ENCODE data around the gene KAT2B. TPM values are rescaled to one million over a fixed set of nuclear protein-coding genes. Genes with fewer than 3 reads are reported as not detected.
A peak's percentile ranks its signal among the peaks of the same experiment; 100 is the strongest.

The KAT2B gene
- total RNA-seq, 1 experiment from 2014 or later = 45.8 TPM

- Histone ChIP-seq H3K79me2 (ENCODE audit: low read length) (peaks cover 19% of the 10 kb centered on the region), H3K4me2 (ENCODE audit: low read depth, low read length, poor library complexity, severe bottlenecking) (no peak overlapping the region), H3K9me2 (replicated peaks; ENCODE audit: insufficient read depth, low read length) (no peaks in the 10 kb centered on the region), H3K27me3 (ENCODE audit: low read length) (no peaks in the 10 kb centered on the region), H3K4me1 (ENCODE audit: low read length) (peaks cover 30% of the 10 kb centered on the region), H3K27ac (ENCODE audit: low read length) (0 out of 2 replicates have a peak overlapping the region, but pooled peaks have one; percentile 6), H3K36me3 (ENCODE audit: insufficient read depth, low read length) (peaks cover 15% of the 10 kb centered on the region; the same call in 1 of the 2 replicates), H3K9me3 (ENCODE audit: low read length) (no peaks in the 10 kb centered on the region), H4K20me1 (ENCODE audit: insufficient read depth, low read depth, low read length) (no peaks in the 10 kb centered on the region), H3K9ac (ENCODE audit: low read length) (no peak overlapping the region), H3K4me3 (ENCODE audit: low read length) (no peak overlapping the region), H2AFZ (ENCODE audit: low read length) (no peak overlapping the region)
- no peak for DNase-seq
These were observed 59.9 kb downstream of the KAT2B start for GRCh38 chr3:20100151-20100550.

GRCh38 chr3:20101041-20101440 is 60.8 kb downstream of the KAT2B start:
- H4K20me1 ChIP-seq (ENCODE audit: insufficient read depth, low read depth, low read length) = no peaks in the 10 kb centered on the region
- no peak overlapping the region for H3K27ac ChIP-seq (ENCODE audit: low read length)
- H3K4me1 ChIP-seq (ENCODE audit: low read length) = peaks cover 37% of the 10 kb centered on the region
- no peaks in the 10 kb centered on the region for H3K9me3 ChIP-seq (ENCODE audit: low read length)
- no peaks in the 10 kb centered on the region for H3K27me3 ChIP-seq (ENCODE audit: low read length)
- H3K4me2 ChIP-seq (ENCODE audit: low read depth, low read length, poor library complexity, severe bottlenecking) = no peak overlapping the region
- H3K9me2 ChIP-seq (replicated peaks; ENCODE audit: insufficient read depth, low read length) = no peaks in the 10 kb centered on the region
- no peak for DNase-seq
- no peak overlapping the region for H3K4me3 ChIP-seq (ENCODE audit: low read length)
- H3K36me3 ChIP-seq (ENCODE audit: insufficient read depth, low read length) = peaks cover 9% of the 10 kb centered on the region; the same call in 1 of the 2 replicates
- H2AFZ ChIP-seq (ENCODE audit: low read length) = no peak overlapping the region
- H3K9ac ChIP-seq (ENCODE audit: low read length) = no peak overlapping the region
- peaks cover 15% of the 10 kb centered on the region for H3K79me2 ChIP-seq (ENCODE audit: low read length)

- Histone ChIP-seq H2AFZ (ENCODE audit: low read length) (0 out of 2 replicates have a peak overlapping the region, but pooled peaks have one; percentile 30), H3K9ac (ENCODE audit: low read length) (no peak overlapping the region), H3K36me3 (ENCODE audit: insufficient read depth, low read length) (peaks cover 9% of the 10 kb centered on the region; the same call in 1 of the 2 replicates), H3K79me2 (ENCODE audit: low read length) (peaks cover 20% of the 10 kb centered on the region), H3K27ac (ENCODE audit: low read length) (no peak overlapping the region), H3K4me2 (ENCODE audit: low read depth, low read length, poor library complexity, severe bottlenecking) (peak overlapping the region; percentile 7), H3K4me3 (ENCODE audit: low read length) (no peak overlapping the region), H4K20me1 (ENCODE audit: insufficient read depth, low read depth, low read length) (no peaks in the 10 kb centered on the region), H3K9me2 (replicated peaks; ENCODE audit: insufficient read depth, low read length) (no peaks in the 10 kb centered on the region), H3K9me3 (ENCODE audit: low read length) (no peaks in the 10 kb centered on the region), H3K4me1 (ENCODE audit: low read length) (peaks cover 53% of the 10 kb centered on the region), H3K27me3 (ENCODE audit: low read length) (no peaks in the 10 kb centered on the region)
- DNase-seq = no peak
These were observed 63.5 kb downstream of the KAT2B start for GRCh38 chr3:20103731-20104130.

GRCh38 chr3:20104167-20104661 is 64.0 kb downstream of the KAT2B start:
- Histone ChIP-seq H2AFZ (ENCODE audit: low read length) (peak overlapping the region; percentile 30; the same call in 1 of the 2 replicates), H3K27me3 (ENCODE audit: low read length) (no peaks in the 10 kb centered on the region), H3K4me3 (ENCODE audit: low read length) (no peak overlapping the region), H3K79me2 (ENCODE audit: low read length) (peaks cover 20% of the 10 kb centered on the region), H3K36me3 (ENCODE audit: insufficient read depth, low read length) (peaks cover 9% of the 10 kb centered on the region; the same call in 1 of the 2 replicates), H3K9me2 (replicated peaks; ENCODE audit: insufficient read depth, low read length) (no peaks in the 10 kb centered on the region), H4K20me1 (ENCODE audit: insufficient read depth, low read depth, low read length) (no peaks in the 10 kb centered on the region), H3K9me3 (ENCODE audit: low read length) (no peaks in the 10 kb centered on the region), H3K9ac (ENCODE audit: low read length) (no peak overlapping the region), H3K27ac (ENCODE audit: low read length) (peak overlapping the region; percentile 16; the same call in 1 of the 2 replicates), H3K4me2 (ENCODE audit: low read depth, low read length, poor library complexity, severe bottlenecking) (peak overlapping the region; percentile 7), H3K4me1 (ENCODE audit: low read length) (peaks cover 54% of the 10 kb centered on the region)
- DNase-seq = no peak

- H3K27me3 ChIP-seq (ENCODE audit: low read length) = no peaks in the 10 kb centered on the region
- peak overlapping the region; percentile 47 for H3K4me2 ChIP-seq (ENCODE audit: low read depth, low read length, poor library complexity, severe bottlenecking)
- no peaks in the 10 kb centered on the region for H4K20me1 ChIP-seq (ENCODE audit: insufficient read depth, low read depth, low read length)
- H3K4me3 ChIP-seq (ENCODE audit: low read length) = no peak overlapping the region
- peaks cover 9% of the 10 kb centered on the region; the same call in 1 of the 2 replicates for H3K36me3 ChIP-seq (ENCODE audit: insufficient read depth, low read length)
- no peaks in the 10 kb centered on the region for H3K9me2 ChIP-seq (replicated peaks; ENCODE audit: insufficient read depth, low read length)
- H2AFZ ChIP-seq (ENCODE audit: low read length) = peak overlapping the region; percentile 11; the same call in 1 of the 2 replicates
- peaks cover 46% of the 10 kb centered on the region for H3K4me1 ChIP-seq (ENCODE audit: low read length)
- peak overlapping the region; percentile 67 for H3K27ac ChIP-seq (ENCODE audit: low read length)
- no peaks in the 10 kb centered on the region for H3K9me3 ChIP-seq (ENCODE audit: low read length)
- H3K9ac ChIP-seq (ENCODE audit: low read length) = no peak overlapping the region
- peaks cover 20% of the 10 kb centered on the region for H3K79me2 ChIP-seq (ENCODE audit: low read length)
- DNase-seq = no peak
These were observed 65.5 kb downstream of the KAT2B start for GRCh38 chr3:20105513-20106280.

GRCh38 chr3:20107722-20108121 is 67.5 kb downstream of the KAT2B start:
- H3K9me2 ChIP-seq (replicated peaks; ENCODE audit: insufficient read depth, low read length) = no peaks in the 10 kb centered on the region
- no peak for DNase-seq
- H3K27me3 ChIP-seq (ENCODE audit: low read length) = no peaks in the 10 kb centered on the region
- no peaks in the 10 kb centered on the region for H4K20me1 ChIP-seq (ENCODE audit: insufficient read depth, low read depth, low read length)
- H2AFZ ChIP-seq (ENCODE audit: low read length) = no peak overlapping the region
- peaks cover 15% of the 10 kb centered on the region for H3K79me2 ChIP-seq (ENCODE audit: low read length)
- H3K4me1 ChIP-seq (ENCODE audit: low read length) = peaks cover 43% of the 10 kb centered on the region
- H3K36me3 ChIP-seq (ENCODE audit: insufficient read depth, low read length) = peaks cover 6% of the 10 kb centered on the region; the same call in 1 of the 2 replicates
- no peak overlapping the region for H3K4me3 ChIP-seq (ENCODE audit: low read length)
- no peaks in the 10 kb centered on the region for H3K9me3 ChIP-seq (ENCODE audit: low read length)
- H3K4me2 ChIP-seq (ENCODE audit: low read depth, low read length, poor library complexity, severe bottlenecking) = no peak overlapping the region
- no peak overlapping the region for H3K27ac ChIP-seq (ENCODE audit: low read length)
- no peak overlapping the region for H3K9ac ChIP-seq (ENCODE audit: low read length)

- H3K4me3 ChIP-seq (ENCODE audit: low read length) = no peak overlapping the region
- peaks cover 6% of the 10 kb centered on the region; the same call in 1 of the 2 replicates for H3K36me3 ChIP-seq (ENCODE audit: insufficient read depth, low read length)
- H3K27ac ChIP-seq (ENCODE audit: low read length) = peak overlapping the region; percentile 11; the same call in 1 of the 2 replicates
- no peak overlapping the region for H3K4me2 ChIP-seq (ENCODE audit: low read depth, low read length, poor library complexity, severe bottlenecking)
- no peak overlapping the region for H3K9ac ChIP-seq (ENCODE audit: low read length)
- no peaks in the 10 kb centered on the region for H3K27me3 ChIP-seq (ENCODE audit: low read length)
- 0 out of 2 replicates have a peak overlapping the region, but pooled peaks have one; percentile 38 for H2AFZ ChIP-seq (ENCODE audit: low read length)
- no peaks in the 10 kb centered on the region for H3K9me3 ChIP-seq (ENCODE audit: low read length)
- H4K20me1 ChIP-seq (ENCODE audit: insufficient read depth, low read depth, low read length) = no peaks in the 10 kb centered on the region
- H3K79me2 ChIP-seq (ENCODE audit: low read length) = peaks cover 11% of the 10 kb centered on the region
- DNase-seq = no peak
- H3K9me2 ChIP-seq (replicated peaks; ENCODE audit: insufficient read depth, low read length) = no peaks in the 10 kb centered on the region
- H3K4me1 ChIP-seq (ENCODE audit: low read length) = peaks cover 50% of the 10 kb centered on the region
These were observed 68.6 kb downstream of the KAT2B start for GRCh38 chr3:20108869-20109268.

- no peaks in the 10 kb centered on the region for H3K27me3 ChIP-seq (ENCODE audit: low read length)
- no peak overlapping the region for H2AFZ ChIP-seq (ENCODE audit: low read length)
- peaks cover 12% of the 10 kb centered on the region for H3K79me2 ChIP-seq (ENCODE audit: low read length)
- H3K4me3 ChIP-seq (ENCODE audit: low read length) = no peak overlapping the region
- H3K9me3 ChIP-seq (ENCODE audit: low read length) = no peaks in the 10 kb centered on the region
- H3K4me1 ChIP-seq (ENCODE audit: low read length) = peaks cover 52% of the 10 kb centered on the region
- DNase-seq = no peak
- H3K36me3 ChIP-seq (ENCODE audit: insufficient read depth, low read length) = peaks cover 9% of the 10 kb centered on the region; the same call in 1 of the 2 replicates
- H3K27ac ChIP-seq (ENCODE audit: low read length) = no peak overlapping the region
- H4K20me1 ChIP-seq (ENCODE audit: insufficient read depth, low read depth, low read length) = no peaks in the 10 kb centered on the region
- no peak overlapping the region for H3K9ac ChIP-seq (ENCODE audit: low read length)
- no peaks in the 10 kb centered on the region for H3K9me2 ChIP-seq (replicated peaks; ENCODE audit: insufficient read depth, low read length)
- no peak overlapping the region for H3K4me2 ChIP-seq (ENCODE audit: low read depth, low read length, poor library complexity, severe bottlenecking)
These were observed 70.6 kb downstream of the KAT2B start for GRCh38 chr3:20110826-20111225.
